Panc1 (cell line): ENCODE results near the gene KRT15. TPM values are rescaled to one million over a fixed set of nuclear protein-coding genes. Genes with fewer than 3 reads are reported as not detected.

Experiments
- ATAC-seq: fragments of 200-7000 bp; cut with Tn5 transposase; 2 replicates; pipeline ENCODE4 v1.9.1; 2020; ENCODE audit warnings: mild to moderate bottlenecking, moderate library complexity
- BruUV-seq: library from RNA; stranded (reverse); fragments of 400-500 nt; replicated peaks from 2 replicates; lab custom pipeline; 2021; lab: Mats Ljungman, UMichigan
- CTCF ChIA-PET: fragments of 300-600 bp; sonication (Branson Sonifier 250); formaldehyde crosslinking; loops from one replicate; lab custom pipeline; 2022; ENCODE audit warnings: antibody characterized with exemption; lab: Charles Lee
- POLR2A ChIA-PET: fragments of 300-600 bp; sonication (Branson Sonifier 250); formaldehyde crosslinking; loops from one replicate; lab custom pipeline; 2022; ENCODE audit warnings: antibody characterized with exemption; lab: Charles Lee
- DNase-seq: peaks from one replicate; pipeline ENCODE4 v3.0.0-alpha.2; 2010; ENCODE audit warnings: low read depth, low spot score
- H3K27ac ChIP-seq: 2 replicates; pipeline ENCODE4 v1.5.1; 2011; ENCODE audit warnings: mild to moderate bottlenecking, low read length, inconsistent platforms
- H3K27me3 ChIP-seq: fragments of 200-500 bp; sonication (Bioruptor generic); 2 replicates; pipeline ENCODE4 v1.6.0; 2014; ENCODE audit warnings: low read length, inconsistent platforms; ENCODE audit not compliant: control insufficient read depth, insufficient read depth
- H3K36me3 ChIP-seq: fragments of 200-500 bp; sonication (Bioruptor generic); 2 replicates; pipeline ENCODE4 v1.5.1; 2014; ENCODE audit warnings: inconsistent platforms, mild to moderate bottlenecking, low read length, moderate library complexity; ENCODE audit not compliant: control insufficient read depth, insufficient read depth
- H3K4me1 ChIP-seq: 2 replicates; pipeline ENCODE4 v1.5.1; 2011; ENCODE audit warnings: inconsistent platforms, mild to moderate bottlenecking, low read length, moderate library complexity; ENCODE audit not compliant: control insufficient read depth, insufficient read depth
- H3K4me3 ChIP-seq, 2 experiments: 2 replicates each; pipeline ENCODE4 v1.5.1; 2011 to 2012; ENCODE audit warnings: low read depth in 2 of 2, low read length in 2 of 2, mild to moderate bottlenecking in 2 of 2, inconsistent platforms in 1 of 2, moderate library complexity in 1 of 2
- H3K9me3 ChIP-seq: fragments of 200-500 bp; sonication (Bioruptor generic); 2 replicates; pipeline ENCODE4 v1.5.1; 2014; ENCODE audit warnings: low read depth, mild to moderate bottlenecking, inconsistent platforms, low read length, moderate library complexity; ENCODE audit not compliant: control insufficient read depth, insufficient read depth
- CTCF ChIP-seq: fragments of 450-650 bp; IDR thresholded peaks from 2 replicates; pipeline ENCODE4 v1.5.1; 2017; ENCODE audit warnings: mild to moderate bottlenecking
- POLR2AphosphoS5 ChIP-seq: IDR thresholded peaks from 2 replicates; pipeline ENCODE4 v1.6.1; 2012; ENCODE audit warnings: mild to moderate bottlenecking, low read depth, low read length, moderate library complexity
- REST ChIP-seq, 2 experiments: IDR thresholded peaks; 2 replicates each; pipeline ENCODE4 v1.6.1; 2011 to 2012; ENCODE audit warnings: low read depth in 2 of 2, control low read depth in 1 of 2, low read length in 1 of 2, mild to moderate bottlenecking in 1 of 2, moderate library complexity in 1 of 2; ENCODE audit not compliant: insufficient read depth in 1 of 2
- SIN3A ChIP-seq: IDR thresholded peaks from 2 replicates; pipeline ENCODE4 v1.6.1; 2012; ENCODE audit warnings: low read depth, mild to moderate bottlenecking, low read length, moderate library complexity, borderline replicate concordance; ENCODE audit not compliant: insufficient read depth
- TCF7L2 ChIP-seq: IDR thresholded peaks from 2 replicates; pipeline ENCODE4 v1.6.1; 2011; ENCODE audit warnings: mild to moderate bottlenecking, low read depth, low read length, inconsistent platforms
- in situ Hi-C: cut with HindIII; loops from 2 replicates; pipeline ENCODE4 v1.10.0; 2016; ENCODE audit warnings: low sequenced_read_pairs, low pct_unique_long_range_greater_than_20kb
- intact Hi-C: fragments of 100-400 bp; cut with micrococcal nuclease; formaldehyde crosslinking; loops from one replicate; pipeline ENCODE4 v1.10.0; 2022; ENCODE audit not compliant: unreplicated experiment
- total RNA-seq: library from RNA; stranded (reverse); gene quantifications from one replicate; pipeline ENCODE4 v1.2.1, GENCODE V29; 2021; ENCODE audit not compliant: unreplicated experiment

KRT15 gene
- total RNA-seq, 1 experiment from 2014 or later: 70.4 TPM

GRCh38 chr17:41475421-41475820, 43.3 kb downstream of the KRT15 start:
- no peak for TF ChIP-seq REST (IDR thresholded peaks at IDR 0.05; ENCODE audit: insufficient read depth in 1 of 2, low read depth in 2 of 2, low read length in 1 of 2)
- no peak for TF ChIP-seq TCF7L2
- TF ChIP-seq SIN3A: no peak
- TF ChIP-seq CTCF: no peak
- no peak for TF ChIP-seq POLR2AphosphoS5
- POLR2A ChIA-PET: no interaction called here

GRCh38 chr17:41474863-41475262, 43.8 kb downstream of the KRT15 start:
- POLR2A ChIA-PET: no interaction called here

More at GRCh38 chr17:41475421-41475820, 43.3 kb downstream of the KRT15 start:
- H3K27me3 ChIP-seq: no peaks in the 10 kb centered on the region
- H3K9me3 ChIP-seq: no peaks in the 10 kb centered on the region; the same call in 1 of the 2 replicates
- no TSS peak for BruUV-seq
- CTCF ChIA-PET: interaction anchor here (0.8 kb wide), 1 partner anchor 73 kb away, joined by 3 read pairs; no protein-coding TSS in a partner anchor
- DNase-seq: no peak
- intact Hi-C loops (no loop called here), in situ Hi-C loops (no loop called here)
- no peak overlapping the region for H3K27ac ChIP-seq
- no peak overlapping the region for H3K4me3 ChIP-seq
- ATAC-seq: no peak
- no peaks in the 10 kb centered on the region for H3K4me1 ChIP-seq
- no peaks in the 10 kb centered on the region for H3K36me3 ChIP-seq

More at GRCh38 chr17:41474863-41475262, 43.8 kb downstream of the KRT15 start:
- in situ Hi-C loops (no loop called here), intact Hi-C loops (no loop called here)
- CTCF ChIA-PET: interaction anchor here (0.8 kb wide), 1 partner anchor 74 kb away, joined by 3 read pairs; no protein-coding TSS in a partner anchor
- Histone ChIP-seq H3K27me3 (no peaks in the 10 kb centered on the region), H3K4me1 (no peaks in the 10 kb centered on the region), H3K27ac (no peak overlapping the region), H3K4me3 (no peak overlapping the region), H3K9me3 (no peaks in the 10 kb centered on the region; the same call in 1 of the 2 replicates), H3K36me3 (no peaks in the 10 kb centered on the region)
- DNase-seq: no peak
- BruUV-seq: no TSS peak
- no peak for TF ChIP-seq POLR2AphosphoS5
- TF ChIP-seq SIN3A: no peak
- no peak for TF ChIP-seq TCF7L2
- no peak for TF ChIP-seq REST (IDR thresholded peaks at IDR 0.05; ENCODE audit: insufficient read depth in 1 of 2, low read depth in 2 of 2, low read length in 1 of 2)
- no peak for TF ChIP-seq CTCF
- no peak for ATAC-seq
